GM20000 (cell line): ENCODE results near the gene CDH23.

Source experiments
- DNase-seq: peaks from one replicate; pipeline ENCODE4 v3.0.0; 2012; ENCODE audit warnings: low spot score
- CTCF ChIP-seq: IDR thresholded peaks from 2 replicates; pipeline ENCODE4 v1.5.1; 2012; ENCODE audit warnings: mild to moderate bottlenecking, control low read depth; ENCODE audit errors: extremely low read depth, missing control alignments

Gene CDH23

GRCh38 chr10:71512761-71513539, 116.2 kb downstream of the CDH23 start:
- no peak for DNase-seq
- TF ChIP-seq CTCF, result no peak

DNA sequence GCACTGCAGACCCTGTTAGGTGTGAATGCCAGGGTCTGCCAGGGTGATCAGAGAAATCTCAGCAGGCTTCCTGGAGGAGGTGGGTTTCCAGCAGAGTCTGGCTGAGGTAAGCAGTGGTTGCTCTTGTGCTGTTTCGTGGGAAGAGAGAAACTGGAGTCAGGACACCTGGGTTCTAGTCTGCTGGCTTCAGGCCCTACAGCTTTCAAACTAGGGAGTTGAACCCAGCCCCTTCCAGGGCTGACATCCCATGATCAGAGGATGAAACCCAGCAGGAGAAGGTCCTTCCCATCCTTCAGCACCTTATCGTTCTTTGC, 116.8 kb downstream of the CDH23 start:
- TF ChIP-seq CTCF, result no peak

DNA sequence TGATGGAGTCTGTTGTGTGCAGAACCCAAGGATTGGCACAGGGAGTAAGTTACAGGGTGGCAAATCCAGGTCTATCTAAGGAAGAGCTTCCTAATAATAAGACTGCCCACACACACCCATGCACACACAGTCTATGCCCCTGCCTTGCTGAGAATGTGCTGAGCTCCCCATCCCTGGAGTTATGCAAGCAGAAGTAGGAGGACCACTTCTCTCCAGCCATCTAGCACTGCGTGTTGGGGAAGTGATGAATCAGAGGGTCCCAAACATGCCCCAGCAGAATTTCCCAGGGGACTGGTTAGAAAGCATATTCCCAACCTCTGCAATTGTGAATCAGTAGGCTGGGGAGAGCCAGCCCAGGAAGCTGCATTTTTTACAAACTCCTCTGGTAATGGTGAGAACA, 117.2 kb downstream of the CDH23 start:
- no peak for TF ChIP-seq CTCF
- no peak for DNase-seq

More for the DNA sequence above, 116.8 kb downstream of the CDH23 start:
- DNase-seq, result no peak

GRCh38 chr10:71515531-71516172, 118.9 kb downstream of the CDH23 start:
- TF ChIP-seq CTCF, result no peak
- no peak for DNase-seq

DNA sequence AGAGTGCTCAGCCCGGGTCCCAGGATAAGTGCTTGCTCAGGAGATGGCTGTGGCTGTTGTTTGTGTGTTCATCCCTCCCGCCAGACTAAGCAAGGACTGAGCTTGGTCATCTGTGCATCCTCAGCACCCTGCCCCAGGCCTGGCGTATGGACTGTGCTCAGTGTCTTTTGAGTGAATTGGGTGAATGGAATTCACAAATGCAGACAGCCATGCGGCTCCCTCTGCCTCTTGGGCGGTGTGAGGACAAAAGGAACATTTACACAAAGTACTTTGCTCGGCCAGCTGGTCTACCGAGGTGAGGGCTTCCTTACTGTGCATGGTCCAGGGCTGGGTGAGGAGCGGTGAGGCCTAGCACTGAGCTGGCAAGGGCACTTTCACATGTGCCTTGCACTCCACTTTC, 120.2 kb downstream of the CDH23 start:
- no peak for TF ChIP-seq CTCF
- no peak for DNase-seq

GRCh38 chr10:71517298-71518169, 120.8 kb downstream of the CDH23 start:
- no peak for TF ChIP-seq CTCF
- DNase-seq, result no peak

DNA sequence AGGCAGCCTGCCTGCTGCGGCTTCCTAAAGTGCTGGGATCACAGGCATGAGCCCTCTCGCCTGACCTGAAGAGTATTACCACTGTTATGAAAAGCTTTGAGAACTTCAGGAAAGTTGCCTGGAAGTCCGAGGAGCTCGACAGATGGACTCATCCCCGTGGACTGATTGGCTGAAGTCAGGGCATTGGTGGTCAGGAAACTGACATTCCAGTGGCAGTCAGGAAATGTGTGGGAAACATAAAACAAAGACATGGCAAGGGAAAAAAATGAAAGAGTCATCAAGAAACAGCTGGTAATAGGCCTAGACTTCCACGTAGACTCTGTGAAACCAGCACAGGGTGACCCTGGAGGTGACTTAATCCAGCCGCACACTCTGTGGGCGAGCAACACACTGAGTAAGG, 123.3 kb downstream of the CDH23 start:
- no peak for DNase-seq

More for the DNA sequence above, 123.3 kb downstream of the CDH23 start:
- TF ChIP-seq CTCF, result no peak
